B cell (primary cell): ENCODE results near the gene LDLRAD2.

Experiments
- EZH2 ChIP-seq: IDR thresholded peaks from 2 replicates; pipeline ENCODE4 v1.6.1; 2012; ENCODE audit warnings: borderline replicate concordance, low read depth, mild to moderate bottlenecking, moderate library complexity, low read length; ENCODE audit not compliant: insufficient read depth, poor library complexity, severe bottlenecking
- TF ChIP-seq, protein P1 (sequence below): fragments of 200-600 bp; IDR thresholded peaks from one replicate; pipeline ENCODE4 v1.8.0; 2022; ENCODE audit warnings: antibody characterized with exemption, mild to moderate bottlenecking

DNA sequence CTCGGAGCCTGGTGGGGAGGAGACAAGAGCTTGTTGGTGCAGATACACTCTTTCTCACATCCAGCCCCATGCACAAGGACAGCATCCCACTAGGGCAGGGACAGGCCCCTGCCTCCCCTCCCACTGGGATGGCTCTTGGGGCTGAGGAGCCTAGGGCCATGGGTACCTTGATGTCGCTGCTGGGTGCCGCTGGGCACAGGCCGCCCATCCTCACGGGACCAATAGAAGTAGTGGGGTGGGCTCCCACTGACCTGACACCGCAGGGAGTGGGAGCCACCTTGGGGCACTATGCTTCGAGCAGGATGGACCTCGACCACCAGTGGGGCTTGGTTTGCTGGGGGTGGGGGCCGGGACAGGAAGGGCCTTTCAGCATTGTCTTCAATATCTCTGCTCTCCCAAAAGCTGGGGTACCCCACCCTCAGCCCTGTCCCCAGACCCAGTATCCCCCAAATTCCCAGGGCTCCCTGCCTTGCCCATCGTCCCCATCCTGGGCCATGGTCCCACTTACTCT is 47.7 kb downstream of the LDLRAD2 start:
- TF ChIP-seq, protein P1, sequence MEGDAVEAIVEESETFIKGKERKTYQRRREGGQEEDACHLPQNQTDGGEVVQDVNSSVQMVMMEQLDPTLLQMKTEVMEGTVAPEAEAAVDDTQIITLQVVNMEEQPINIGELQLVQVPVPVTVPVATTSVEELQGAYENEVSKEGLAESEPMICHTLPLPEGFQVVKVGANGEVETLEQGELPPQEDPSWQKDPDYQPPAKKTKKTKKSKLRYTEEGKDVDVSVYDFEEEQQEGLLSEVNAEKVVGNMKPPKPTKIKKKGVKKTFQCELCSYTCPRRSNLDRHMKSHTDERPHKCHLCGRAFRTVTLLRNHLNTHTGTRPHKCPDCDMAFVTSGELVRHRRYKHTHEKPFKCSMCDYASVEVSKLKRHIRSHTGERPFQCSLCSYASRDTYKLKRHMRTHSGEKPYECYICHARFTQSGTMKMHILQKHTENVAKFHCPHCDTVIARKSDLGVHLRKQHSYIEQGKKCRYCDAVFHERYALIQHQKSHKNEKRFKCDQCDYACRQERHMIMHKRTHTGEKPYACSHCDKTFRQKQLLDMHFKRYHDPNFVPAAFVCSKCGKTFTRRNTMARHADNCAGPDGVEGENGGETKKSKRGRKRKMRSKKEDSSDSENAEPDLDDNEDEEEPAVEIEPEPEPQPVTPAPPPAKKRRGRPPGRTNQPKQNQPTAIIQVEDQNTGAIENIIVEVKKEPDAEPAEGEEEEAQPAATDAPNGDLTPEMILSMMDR, result no peak
- no peak for TF ChIP-seq EZH2
